Medulla oblongata (tissue), 1 donor: ENCODE results near the gene GAGE12D.
"Not testable (repeated sequence)": the region's sequence is repeated elsewhere in the genome, so short reads cannot be mapped to it uniquely, and the experiment has no call there.

Experiments
- DNase-seq: peaks from one replicate; pipeline ENCODE4 v3.0.0-alpha.2; 2015; ENCODE audit errors: extremely low spot score

Gene GAGE12D

GRCh38 chrX:49541433-49541832 lies at the start of gene GAGE12D:
Gene GAGE12D, plus strand, starts transcription at chrX:49541733. Its CDS starts 1,155 bp downstream, at chrX:49542888.
- DNase-seq = not testable (repeated sequence)

DNA sequence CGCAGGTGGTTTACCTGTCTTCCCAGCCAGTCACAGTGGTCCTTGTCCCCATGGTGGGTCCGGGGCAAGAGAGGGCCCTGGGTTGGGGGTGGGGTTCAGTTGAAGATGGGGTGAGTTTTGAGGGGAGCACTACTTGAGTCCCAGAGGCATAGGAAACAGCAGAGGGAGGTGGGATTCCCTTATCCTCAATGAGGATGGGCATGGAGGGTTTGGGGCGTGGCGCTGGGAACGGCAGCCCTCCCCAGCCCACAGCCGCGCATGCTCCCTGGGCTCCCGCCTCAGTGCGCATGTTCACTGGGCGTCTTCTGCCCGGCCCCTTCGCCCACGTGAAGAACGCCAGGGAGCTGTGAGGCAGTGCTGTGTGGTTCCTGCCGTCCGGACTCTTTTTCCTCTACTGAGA lies 9.7 kb upstream of the GAGE12D start, which contains the start of gene GAGE12C:
Gene GAGE12C (plus strand): TSS at position 301 of the 400 bp plus-strand sequence. CDS start 1,155 bp downstream, outside the sequence.
- DNase-seq = not testable (repeated sequence)

- DNase-seq = not testable (repeated sequence)
These were observed 9.5 kb downstream of the GAGE12D start, which contains the start of gene GAGE12E for GRCh38 chrX:49550989-49551388. Gene GAGE12E, plus strand, starts transcription at chrX:49551289. Its CDS starts 1,155 bp downstream, at chrX:49552444.

DNA sequence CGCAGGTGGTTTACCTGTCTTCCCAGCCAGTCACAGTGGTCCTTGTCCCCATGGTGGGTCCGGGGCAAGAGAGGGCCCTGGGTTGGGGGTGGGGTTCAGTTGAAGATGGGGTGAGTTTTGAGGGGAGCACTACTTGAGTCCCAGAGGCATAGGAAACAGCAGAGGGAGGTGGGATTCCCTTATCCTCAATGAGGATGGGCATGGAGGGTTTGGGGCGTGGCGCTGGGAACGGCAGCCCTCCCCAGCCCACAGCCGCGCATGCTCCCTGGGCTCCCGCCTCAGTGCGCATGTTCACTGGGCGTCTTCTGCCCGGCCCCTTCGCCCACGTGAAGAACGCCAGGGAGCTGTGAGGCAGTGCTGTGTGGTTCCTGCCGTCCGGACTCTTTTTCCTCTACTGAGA lies 19.0 kb downstream of the GAGE12D start, which contains the start of gene GAGE12F:
Gene GAGE12F (plus strand): TSS at position 301 of the 400 bp plus-strand sequence. CDS start 1,155 bp downstream, outside the sequence.
- DNase-seq = not testable (repeated sequence)

DNA sequence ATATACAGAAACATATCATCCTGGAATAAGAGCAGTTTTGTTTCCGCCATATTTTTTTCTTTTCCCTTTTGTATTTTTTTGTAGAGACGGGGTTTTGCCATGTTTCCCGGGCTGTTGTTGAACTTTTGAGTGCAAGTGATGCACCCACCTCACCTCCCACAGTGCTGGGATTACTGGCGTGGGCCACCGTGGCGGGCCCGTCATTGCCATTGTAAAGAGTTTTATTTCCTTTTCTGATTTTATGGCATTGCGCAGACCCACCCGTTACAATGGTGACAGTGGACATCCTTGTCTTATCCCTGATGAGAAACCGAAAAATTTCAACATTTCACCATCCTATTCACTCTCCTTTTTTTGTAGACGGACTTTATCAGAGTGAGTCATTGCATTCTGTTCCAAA lies 27.2 kb downstream of the GAGE12D start:
- not testable (repeated sequence) for DNase-seq

DNA sequence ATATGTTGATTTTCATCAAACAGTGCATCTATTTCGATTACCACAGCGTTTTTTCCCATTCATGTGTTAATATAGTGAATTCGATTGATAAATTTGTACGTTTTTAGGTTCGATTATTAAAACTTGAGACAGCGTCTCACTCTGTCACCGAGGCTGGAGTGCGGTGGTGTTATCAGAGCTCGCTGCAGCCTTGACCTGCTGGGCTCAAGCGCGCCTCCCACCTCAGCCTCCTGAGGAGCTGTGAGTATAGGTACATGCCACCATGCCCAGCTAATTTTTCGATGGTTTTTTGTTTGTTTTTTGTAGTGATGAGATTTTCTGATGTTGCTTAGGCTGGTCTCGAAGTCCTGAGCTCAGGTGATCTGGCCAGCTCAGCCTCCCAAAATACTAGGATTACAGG lies 27.6 kb downstream of the GAGE12D start:
- DNase-seq = not testable (repeated sequence)

DNA sequence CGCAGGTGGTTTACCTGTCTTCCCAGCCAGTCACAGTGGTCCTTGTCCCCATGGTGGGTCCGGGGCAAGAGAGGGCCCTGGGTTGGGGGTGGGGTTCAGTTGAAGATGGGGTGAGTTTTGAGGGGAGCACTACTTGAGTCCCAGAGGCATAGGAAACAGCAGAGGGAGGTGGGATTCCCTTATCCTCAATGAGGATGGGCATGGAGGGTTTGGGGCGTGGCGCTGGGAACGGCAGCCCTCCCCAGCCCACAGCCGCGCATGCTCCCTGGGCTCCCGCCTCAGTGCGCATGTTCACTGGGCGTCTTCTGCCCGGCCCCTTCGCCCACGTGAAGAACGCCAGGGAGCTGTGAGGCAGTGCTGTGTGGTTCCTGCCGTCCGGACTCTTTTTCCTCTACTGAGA lies 28.6 kb downstream of the GAGE12D start, which contains the start of gene GAGE12G:
Gene GAGE12G (plus strand): TSS at position 301 of the 400 bp plus-strand sequence. CDS start 1,155 bp downstream, outside the sequence.
- not testable (repeated sequence) for DNase-seq

DNA sequence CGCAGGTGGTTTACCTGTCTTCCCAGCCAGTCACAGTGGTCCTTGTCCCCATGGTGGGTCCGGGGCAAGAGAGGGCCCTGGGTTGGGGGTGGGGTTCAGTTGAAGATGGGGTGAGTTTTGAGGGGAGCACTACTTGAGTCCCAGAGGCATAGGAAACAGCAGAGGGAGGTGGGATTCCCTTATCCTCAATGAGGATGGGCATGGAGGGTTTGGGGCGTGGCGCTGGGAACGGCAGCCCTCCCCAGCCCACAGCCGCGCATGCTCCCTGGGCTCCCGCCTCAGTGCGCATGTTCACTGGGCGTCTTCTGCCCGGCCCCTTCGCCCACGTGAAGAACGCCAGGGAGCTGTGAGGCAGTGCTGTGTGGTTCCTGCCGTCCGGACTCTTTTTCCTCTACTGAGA lies 38.1 kb downstream of the GAGE12D start, which contains the start of gene GAGE12H:
Gene GAGE12H (plus strand): TSS at position 301 of the 400 bp plus-strand sequence. CDS start 1,155 bp downstream, outside the sequence.
- DNase-seq = not testable (repeated sequence)

DNA sequence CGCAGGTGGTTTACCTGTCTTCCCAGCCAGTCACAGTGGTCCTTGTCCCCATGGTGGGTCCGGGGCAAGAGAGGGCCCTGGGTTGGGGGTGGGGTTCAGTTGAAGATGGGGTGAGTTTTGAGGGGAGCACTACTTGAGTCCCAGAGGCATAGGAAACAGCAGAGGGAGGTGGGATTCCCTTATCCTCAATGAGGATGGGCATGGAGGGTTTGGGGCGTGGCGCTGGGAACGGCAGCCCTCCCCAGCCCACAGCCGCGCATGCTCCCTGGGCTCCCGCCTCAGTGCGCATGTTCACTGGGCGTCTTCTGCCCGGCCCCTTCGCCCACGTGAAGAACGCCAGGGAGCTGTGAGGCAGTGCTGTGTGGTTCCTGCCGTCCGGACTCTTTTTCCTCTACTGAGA lies 47.7 kb downstream of the GAGE12D start, which contains the start of gene GAGE2A:
Gene GAGE2A (plus strand): TSS at position 301 of the 400 bp plus-strand sequence. CDS start 1,155 bp downstream, outside the sequence.
- DNase-seq = not testable (repeated sequence)

DNA sequence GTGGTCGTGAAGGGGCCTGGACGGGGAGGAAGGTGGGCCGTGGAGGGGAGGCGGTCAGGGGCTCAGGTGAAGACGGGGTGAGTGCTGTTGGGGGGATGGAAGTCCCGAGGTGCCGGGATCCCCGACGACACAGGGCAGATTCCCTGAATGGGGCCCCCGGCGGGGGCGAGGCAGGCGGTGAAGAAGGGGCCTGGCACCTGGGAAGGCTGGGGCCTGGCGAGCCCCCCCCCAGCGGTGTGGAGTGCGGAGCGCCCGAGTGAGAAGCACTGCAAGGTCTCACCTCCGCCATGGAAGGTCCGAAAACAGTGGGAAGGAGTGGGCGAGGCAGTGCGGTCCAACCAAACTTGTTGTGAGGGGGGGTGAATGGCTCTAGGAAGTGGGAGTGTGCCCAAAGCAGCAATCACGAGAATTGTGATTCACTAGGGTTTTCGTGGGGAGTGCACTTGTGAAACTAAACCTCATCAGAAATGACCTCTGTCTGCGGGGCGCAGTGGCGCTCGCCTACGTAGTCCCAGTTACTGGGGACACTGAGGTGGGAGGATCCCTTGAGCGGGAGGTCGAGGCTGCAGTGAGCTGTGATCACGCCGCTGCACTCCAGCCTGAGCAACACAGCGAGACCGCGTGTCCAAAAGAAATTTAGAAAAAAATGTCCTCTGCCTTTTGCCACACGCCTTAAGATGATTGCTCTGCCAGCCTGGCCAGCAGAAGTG lies 48.4 kb downstream of the GAGE12D start:
- DNase-seq = not testable (repeated sequence)

DNA sequence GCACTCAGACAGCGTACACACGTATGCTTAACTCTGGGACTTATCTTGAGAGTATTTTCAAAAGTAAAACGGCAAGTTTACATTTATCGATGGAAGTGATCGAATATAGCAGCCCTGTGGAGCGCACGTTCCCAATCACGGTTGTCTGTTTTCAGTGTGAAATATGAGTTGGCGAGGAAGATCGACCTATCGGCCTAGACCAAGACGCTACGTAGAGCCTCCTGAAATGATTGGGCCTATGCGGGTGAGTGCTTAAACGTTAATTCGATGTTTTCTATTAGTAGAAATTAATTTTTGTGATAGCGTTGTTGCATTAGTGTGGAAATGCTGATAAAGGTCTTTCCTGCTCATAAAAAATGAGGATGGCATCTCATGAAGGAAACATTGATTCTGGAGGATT lies 49.0 kb downstream of the GAGE12D start:
- not testable (repeated sequence) for DNase-seq
